ENCODE results near the gene ST6GALNAC4.

ST6GALNAC4 gene

DNA sequence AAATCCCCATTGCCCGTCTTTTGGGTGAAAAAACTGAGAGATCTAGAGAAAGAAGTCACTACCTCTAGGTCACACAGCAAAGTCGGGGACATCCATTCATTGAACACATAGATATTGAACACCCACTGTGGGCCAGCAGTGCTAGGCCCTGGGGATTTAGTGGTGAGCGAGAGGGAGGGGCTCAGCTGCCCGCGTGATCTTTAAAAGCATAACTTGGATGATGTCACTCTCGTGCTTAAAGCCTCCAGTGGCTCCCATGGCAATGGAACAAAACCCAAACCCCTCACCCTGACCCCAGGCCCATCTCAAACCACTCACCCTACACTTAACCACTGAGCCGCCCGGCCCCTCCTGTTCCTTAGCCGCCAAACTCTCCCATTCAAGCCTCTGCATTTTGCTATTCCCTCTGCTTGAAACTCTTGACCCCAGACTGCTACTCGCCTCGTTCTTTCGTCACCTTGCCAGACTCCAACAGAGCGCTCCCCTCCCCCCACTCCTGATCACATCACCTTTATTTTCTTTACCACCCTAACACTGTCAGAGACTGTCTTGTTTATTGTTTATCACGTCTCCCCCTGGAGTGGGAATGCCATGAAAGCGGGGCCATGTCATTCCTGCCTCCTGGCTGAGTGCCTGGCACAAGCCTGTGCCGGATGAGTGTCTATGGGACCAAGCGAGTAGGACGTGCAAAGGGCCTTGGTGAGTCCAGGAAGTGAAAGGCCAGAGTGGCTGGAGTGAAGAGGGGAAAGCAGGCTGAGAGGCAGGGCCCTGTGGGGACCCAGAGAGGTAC is 14.4 kb upstream of the ST6GALNAC4 start:
- TF ChIP-seq, protein P1, sequence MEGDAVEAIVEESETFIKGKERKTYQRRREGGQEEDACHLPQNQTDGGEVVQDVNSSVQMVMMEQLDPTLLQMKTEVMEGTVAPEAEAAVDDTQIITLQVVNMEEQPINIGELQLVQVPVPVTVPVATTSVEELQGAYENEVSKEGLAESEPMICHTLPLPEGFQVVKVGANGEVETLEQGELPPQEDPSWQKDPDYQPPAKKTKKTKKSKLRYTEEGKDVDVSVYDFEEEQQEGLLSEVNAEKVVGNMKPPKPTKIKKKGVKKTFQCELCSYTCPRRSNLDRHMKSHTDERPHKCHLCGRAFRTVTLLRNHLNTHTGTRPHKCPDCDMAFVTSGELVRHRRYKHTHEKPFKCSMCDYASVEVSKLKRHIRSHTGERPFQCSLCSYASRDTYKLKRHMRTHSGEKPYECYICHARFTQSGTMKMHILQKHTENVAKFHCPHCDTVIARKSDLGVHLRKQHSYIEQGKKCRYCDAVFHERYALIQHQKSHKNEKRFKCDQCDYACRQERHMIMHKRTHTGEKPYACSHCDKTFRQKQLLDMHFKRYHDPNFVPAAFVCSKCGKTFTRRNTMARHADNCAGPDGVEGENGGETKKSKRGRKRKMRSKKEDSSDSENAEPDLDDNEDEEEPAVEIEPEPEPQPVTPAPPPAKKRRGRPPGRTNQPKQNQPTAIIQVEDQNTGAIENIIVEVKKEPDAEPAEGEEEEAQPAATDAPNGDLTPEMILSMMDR (IDR thresholded peaks at IDR 0.05), result no peak

DNA sequence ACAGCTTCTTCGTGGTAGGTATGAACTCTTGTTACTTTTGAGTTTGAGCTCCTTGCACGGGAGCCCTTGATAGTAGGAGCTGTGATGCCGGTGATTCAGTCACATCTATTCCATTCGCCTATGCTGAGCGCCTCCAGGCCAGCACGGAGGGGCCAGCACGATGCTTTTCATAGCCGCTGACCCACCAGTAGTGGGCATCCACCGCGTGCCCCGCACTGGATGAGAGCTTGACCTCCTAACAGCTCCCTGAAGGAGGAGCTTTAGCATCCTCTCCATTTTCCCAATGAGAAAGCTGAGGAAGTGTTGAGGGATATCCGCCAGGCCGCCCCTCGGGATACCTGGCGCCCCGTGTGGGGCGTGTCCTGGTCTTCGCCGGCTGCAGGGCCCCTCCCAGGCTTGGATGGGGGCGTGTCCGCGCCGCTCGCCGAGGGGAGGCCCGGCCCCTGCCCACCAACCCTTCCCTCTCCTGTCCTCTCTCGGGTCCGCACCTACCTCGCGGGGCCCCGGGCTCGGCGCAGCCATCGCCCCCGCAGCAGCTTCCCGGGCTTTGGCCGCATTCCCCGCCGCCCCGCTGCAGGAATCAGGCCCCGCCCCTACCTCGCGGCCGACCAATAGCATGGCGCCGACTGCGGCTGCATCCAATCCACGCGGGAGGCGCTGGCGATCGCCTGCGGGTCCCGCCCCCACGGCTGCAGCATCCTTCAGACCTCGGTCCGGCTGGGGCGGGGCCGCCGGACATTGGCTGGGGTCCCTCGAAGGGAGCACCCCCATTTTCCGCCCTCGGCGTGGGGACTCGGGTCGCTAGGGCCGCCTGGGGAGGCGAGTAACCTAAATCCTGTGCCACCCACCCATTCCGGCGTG is 13.6 kb upstream of the ST6GALNAC4 start, which contains the start of gene PIP5KL1:
TSS of gene PIP5KL1 (minus strand) at position 547 of the 861 bp plus-strand sequence. CDS start at position 522, 25 bp downstream.
- TF ChIP-seq, protein P1 (IDR thresholded peaks at IDR 0.05), result no peak

DNA sequence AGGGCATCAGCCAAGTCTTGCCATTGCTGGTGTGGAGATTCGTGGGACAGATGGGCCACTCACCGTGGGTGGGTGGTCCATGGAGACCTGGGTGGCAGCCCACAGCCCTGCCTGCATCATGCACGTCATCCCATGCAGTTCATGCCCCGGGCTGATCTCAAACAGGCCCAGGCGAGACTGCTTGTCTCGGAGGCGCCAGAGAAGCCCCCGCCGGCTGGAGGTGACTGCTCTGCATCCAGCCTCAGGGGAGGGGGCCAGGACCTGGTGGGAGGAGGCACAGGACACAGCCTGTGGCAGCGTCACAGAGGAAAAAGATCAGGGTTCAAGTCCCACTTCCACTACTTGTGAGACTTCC is 12.8 kb upstream of the ST6GALNAC4 start:
- TF ChIP-seq, protein P1 (IDR thresholded peaks at IDR 0.05), result no peak

DNA sequence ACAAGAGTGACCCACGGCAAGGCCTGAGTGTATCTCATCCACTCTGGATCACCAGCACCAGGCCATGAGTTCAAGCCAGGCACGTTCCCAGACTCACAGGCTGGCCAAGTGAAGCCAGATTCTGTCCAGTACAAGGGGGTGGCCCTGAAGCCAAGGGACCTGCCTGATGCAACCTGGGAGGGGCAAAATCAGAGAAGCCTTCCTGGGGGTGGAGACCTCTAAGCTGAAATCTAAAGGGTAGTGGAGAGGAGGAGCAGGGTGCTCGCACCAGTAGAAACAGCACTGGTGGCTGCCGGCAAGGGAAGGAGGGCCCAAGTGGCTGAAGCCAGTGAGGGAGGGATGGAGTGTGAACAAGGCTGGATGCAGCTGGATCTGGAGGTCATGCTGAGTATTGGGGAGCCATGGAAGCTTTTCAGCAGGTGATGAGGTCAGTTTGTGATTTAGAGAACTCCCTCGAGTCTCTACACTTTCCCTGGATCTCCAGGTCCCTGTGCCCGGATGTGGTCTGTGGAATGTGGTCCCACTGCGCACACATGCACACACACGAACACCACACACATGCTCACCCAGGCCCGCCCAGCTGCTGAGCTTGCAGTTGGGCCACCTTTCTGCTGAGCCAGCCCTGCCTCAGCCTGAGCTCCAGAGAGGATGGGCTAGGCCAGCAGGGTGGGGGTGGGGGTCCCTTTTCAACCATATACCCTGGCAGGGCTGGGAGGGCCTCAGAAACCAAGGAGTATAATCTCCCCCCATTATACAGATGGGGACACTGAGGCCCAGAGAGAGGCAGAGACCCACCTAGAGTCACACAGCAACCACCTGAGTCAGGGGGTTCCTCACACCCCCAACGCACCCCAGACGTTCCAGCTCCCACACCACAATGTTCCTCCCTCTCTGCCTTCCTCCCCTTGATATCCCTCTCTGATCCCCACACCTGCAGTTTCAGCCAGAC is 12.1 kb upstream of the ST6GALNAC4 start:
- TF ChIP-seq, protein P1 (IDR thresholded peaks at IDR 0.05), result no peak

DNA sequence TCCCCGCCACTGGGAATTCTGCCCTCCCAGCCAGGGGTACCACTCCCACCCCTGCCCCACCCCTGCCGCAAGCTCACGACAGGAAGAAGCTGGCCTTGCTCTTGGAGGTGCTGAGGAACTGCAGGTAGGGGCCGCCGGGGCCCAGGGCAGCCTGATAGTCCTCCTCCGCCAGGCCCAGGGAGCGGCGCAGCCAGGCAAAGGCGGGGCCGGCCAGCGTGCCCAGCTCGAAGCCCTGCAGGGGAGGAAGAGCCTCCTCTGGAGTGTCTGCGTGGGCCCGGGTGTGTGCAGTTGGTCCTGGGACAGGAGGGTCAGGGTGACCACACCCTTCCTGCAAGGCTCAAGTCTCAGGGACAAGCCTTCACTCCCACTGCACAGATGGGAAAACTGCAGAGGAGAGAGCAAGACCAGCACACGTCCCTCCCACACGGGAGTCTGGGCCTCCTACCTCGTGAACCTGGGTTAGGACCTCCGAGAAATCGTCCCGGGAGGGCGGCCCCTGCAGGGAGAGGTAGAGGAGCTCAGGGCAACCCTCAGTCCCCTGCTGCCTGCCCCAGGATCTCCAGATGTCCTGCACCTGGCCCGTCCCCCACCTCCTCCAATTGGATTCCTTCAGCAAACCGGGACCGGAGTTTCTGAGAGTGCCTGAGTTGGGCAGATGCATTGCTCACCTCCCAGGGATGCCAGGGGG is 11.3 kb upstream of the ST6GALNAC4 start:
- TF ChIP-seq, protein P1 (IDR thresholded peaks at IDR 0.05), result no peak

DNA sequence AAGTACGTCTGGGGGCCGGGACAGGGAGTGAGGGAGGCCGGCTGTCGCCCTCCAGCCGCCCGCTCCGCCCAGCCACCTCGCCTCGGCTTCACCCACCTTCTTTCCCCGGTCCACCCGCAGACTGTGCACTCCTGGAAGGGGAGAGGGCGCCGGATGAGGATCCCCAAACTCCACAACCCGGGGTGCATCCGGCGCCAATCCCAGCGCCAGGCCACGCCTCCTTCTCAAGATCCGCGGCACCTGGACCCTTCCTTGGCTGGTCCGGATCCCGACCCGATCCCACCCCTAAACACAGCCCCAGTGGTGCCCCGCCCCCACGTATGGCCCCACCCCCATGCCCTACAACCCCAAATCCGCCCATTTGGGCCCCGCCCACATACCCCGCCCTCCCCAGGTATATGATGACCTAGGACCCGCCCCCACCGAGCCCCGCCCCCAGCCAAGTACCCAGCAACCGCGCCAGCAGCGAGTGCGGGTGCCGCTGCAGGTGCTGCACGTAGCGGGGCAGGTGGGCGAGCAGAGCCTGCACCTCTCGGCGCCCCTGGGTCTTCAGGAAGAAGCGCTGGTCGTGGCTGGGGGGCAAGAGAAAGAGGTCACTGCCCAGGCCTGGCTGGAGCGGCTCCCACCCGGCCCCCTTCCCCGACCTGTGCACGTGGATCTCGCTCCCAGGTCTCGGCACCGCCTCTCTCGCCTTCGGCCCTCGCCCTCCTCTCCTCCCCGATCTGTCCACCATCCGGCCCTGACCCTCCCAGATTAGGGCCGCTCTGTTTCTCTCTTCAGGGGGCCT is 10.6 kb upstream of the ST6GALNAC4 start:
- TF ChIP-seq, protein P1 (IDR thresholded peaks at IDR 0.05), result no peak

All from LNCAP (cell line).